ENCODE data around the gene TNRC18.
A peak's percentile ranks its signal among the peaks of the same experiment; 100 is the strongest.
"Not testable (repeated sequence)": the region's sequence is repeated elsewhere in the genome, so short reads cannot be mapped to it uniquely, and the experiment has no call there.

TNRC18 gene

GRCh38 chr7:5310822-5311405 is 112.7 kb downstream of the TNRC18 start:
- no peak for DNase-seq

GRCh38 chr7:5309146-5309545 is 114.5 kb downstream of the TNRC18 start:
- no peak for DNase-seq

DNA sequence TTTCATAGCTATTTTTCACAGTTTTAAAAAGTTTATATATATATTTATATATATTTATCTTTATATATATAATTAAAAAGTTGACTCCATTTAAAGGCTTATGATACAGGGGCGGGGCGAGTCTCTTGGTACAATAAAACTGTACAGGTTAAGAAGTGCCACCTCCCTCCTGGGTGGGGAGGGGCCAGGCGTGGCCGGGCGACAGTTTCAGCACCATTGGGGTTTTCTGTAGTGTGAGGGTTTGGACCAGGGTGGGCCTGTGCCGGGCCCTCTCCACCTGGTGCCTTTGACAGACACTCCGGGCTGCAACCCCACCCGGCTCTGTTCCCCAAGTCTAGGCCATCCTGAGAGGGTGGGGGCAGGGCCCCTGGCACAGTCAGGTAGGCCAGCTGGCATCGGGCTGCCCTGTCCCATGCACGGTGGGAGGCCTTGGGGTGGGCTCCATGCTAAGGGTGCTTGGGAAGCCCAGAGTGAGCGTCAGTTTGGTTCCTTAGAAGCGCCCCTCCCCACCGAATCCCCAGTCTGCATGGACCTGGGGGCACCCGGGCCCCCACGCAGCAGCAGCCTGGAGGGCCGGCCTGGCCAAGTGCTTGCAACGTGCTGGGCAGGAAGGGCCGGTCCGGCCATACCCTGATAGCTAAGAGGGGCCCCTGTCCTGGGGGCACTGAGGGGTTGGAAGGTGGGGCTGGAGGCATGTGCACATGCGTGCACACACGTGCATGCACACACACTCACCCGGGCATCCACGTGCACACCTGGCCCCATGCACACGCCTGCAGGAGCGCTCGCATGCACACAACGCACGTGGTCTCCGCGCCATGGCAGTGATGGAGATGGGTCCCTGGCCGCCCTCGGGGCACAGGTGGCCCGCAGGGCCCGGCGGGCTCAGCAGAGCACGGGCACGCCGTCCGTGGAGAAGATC is 116.2 kb downstream of the TNRC18 start:
- DNase-seq, result not testable (repeated sequence)

GRCh38 chr7:5305050-5305449 is 118.6 kb downstream of the TNRC18 start:
- not testable (repeated sequence) for DNase-seq

DNA sequence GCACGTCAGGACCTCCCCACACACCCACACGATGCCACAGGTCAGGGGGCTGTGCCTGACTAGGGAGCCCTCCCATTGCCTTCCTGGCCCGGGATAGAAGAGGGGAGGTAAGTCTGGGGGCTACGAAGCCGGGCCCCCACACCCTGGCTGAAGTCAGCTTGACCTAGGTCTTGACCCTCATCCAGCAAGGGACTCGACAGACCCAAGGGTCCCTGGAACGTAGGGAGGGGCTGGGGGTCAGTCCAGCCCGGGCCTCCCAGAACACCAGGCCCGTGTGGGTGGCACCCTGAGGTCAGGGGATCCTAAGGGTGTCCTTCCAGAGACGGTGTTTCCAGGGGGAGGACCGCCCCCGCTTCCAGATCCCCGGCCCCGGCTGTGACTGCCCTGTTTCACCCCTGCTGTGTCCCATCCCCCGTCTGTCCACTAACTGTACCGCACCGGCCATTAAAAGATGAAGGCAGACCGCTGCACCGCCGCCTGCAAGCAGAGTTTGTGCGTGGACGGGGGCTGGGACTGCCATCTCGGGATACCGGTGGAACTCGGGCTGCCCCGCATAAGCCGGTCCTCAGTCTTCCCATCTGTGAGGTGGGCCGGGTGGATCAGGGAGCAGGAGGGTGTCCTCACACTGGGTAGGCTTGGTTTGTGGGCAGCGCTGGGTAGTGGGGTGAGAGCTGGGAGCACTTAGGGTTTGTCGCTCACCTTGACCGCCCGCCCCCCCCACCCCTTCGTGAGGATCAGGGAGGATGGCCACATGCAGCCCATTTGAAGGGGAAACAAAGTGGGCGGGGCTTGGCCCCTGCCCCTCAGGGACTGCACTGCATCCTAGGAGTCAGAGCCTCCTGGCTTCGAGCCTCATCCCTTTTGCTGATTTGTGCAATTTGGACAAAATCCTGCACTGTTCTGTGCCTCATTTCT is 119.8 kb downstream of the TNRC18 start:
- DNase-seq, result no peak

GRCh38 chr7:5303061-5303460 is 120.6 kb downstream of the TNRC18 start:
- no peak for DNase-seq

DNA sequence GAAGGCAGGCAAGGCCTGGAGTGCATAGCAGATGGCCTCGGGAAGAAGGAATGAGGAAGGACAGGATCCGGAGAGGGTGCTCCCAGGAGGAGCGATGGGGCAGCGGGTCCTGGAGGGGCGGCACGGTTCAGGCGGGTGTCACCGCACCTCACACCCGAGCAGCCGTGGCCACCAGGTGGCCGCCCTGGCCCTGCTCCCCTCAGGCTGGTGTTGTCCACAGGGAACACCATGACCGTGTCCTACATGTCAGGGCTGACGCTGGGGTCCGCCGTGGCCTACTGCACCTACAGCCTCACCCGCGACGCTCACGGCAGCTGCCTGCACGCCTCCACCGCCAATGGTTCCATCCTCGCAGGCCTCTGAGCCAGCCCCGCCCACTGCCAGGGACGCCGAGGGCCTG is 121.1 kb downstream of the TNRC18 start:
- DNase-seq, result no peak

GRCh38 chr7:5300366-5300765 is 123.3 kb downstream of the TNRC18 start:
- DNase-seq, result no peak

- DNase-seq, result peak; percentile 58
Measured at GRCh38 chr7:5296611-5297226, 126.9 kb downstream of the TNRC18 start.

- no peak for DNase-seq
Measured at GRCh38 chr7:5296015-5296610, 127.5 kb downstream of the TNRC18 start.

GRCh38 chr7:5295039-5296014 is 128.3 kb downstream of the TNRC18 start:
- no peak for DNase-seq

DNA sequence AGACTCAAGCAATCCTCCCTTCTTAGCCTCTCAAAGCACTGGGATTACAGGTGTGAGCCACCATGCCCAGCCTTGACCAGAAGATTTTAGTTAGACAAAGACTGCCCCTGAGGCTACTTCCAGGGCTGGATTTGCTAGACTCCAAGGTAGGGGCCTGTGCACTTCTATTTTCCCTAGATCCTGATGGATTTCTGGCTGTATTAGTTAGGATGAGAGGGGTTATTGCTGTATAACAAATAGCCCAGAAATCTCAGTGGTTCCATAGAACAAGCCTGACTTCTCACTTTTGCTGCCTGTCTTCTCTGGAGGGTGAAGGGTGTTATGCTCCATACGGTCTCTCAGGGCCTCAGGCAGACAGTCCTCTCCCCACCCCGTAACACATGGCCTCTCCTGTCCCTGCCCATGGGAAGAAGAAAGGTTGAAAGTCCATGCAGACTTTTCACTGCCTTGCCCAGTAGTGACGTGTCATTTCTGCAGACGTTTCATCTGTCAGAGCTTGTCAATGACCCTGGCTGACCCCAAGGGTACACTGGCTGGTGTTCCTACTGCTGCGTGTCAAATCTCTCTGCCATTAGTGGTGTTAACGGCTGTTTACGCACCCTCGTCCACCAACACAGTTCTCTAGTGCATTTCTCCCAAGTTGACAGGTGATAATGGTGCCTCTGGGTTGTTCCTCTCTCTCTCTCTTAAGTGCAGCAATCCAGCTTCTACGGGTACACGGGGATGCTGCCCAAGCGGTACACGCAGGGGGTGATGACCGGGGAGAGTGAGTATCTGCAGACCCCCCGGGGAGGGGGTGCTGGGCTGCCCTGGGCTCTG is 129.3 kb downstream of the TNRC18 start:
- DNase-seq, result no peak

GRCh38 chr7:5291711-5292335 is 131.8 kb downstream of the TNRC18 start:
- DNase-seq, result not testable (repeated sequence)

DNA sequence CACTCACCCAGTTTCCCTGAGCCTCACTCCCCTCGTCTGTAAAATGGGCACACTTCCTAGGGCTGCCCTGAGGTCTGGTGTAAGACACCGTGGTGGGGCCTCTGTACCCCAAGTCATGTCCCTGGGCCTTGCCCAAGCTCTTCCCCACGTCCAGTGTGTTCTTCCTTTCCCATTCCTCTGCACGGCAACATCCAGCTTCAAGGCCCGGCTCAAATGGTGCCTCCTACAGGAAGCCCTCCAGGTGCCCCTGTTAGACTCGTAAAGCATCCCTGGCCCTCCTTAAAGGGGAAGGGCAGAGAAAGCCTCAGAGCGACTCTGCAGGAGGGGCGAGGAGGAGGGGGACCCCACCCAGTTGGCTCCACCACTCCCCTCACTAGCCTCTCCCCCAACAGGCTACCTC is 132.3 kb downstream of the TNRC18 start:
- no peak for DNase-seq

GRCh38 chr7:5289355-5289754 is 134.3 kb downstream of the TNRC18 start:
- DNase-seq, result no peak

GRCh38 chr7:5288560-5288959 is 135.1 kb downstream of the TNRC18 start:
- not testable (repeated sequence) for DNase-seq

- no peak for DNase-seq
Measured at GRCh38 chr7:5287802-5288201, 135.8 kb downstream of the TNRC18 start.

DNA sequence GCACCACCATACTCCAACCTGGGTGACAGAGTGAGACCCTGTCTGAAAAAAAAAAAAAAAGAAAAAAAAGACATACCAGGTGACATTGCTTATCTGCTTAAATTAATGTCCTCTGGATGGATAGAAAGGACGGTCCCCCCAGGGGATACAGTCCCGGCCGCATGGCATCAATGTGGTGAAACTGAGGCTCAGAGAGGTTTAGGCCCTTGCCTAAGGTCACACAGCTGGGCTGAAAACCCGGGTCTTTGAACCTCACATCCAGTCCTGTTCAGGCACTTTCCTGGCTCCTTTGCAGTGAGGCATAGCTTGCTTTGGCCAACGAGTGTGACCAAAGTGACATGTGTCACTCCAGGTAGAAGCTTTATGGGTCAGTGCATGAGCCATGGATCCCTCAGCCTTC is 136.3 kb downstream of the TNRC18 start:
- DNase-seq, result not testable (repeated sequence)

- no peak for DNase-seq
Measured at GRCh38 chr7:5286933-5287332, 136.7 kb downstream of the TNRC18 start.

Measured in stimulated activated CD4-positive, alpha-beta T cell treated with anti-CD3 and anti-CD28 coated beads, Interleukin-4, amount 100 ng/mL, for 24 hours (primary cell).